ENCODE data around the gene IZUMO4. TPM values are rescaled to one million over a fixed set of nuclear protein-coding genes. Genes with fewer than 3 reads are reported as not detected.

IZUMO4 gene
- total RNA-seq, 1 donor from 2014 or later = 5.8 TPM

DNA sequence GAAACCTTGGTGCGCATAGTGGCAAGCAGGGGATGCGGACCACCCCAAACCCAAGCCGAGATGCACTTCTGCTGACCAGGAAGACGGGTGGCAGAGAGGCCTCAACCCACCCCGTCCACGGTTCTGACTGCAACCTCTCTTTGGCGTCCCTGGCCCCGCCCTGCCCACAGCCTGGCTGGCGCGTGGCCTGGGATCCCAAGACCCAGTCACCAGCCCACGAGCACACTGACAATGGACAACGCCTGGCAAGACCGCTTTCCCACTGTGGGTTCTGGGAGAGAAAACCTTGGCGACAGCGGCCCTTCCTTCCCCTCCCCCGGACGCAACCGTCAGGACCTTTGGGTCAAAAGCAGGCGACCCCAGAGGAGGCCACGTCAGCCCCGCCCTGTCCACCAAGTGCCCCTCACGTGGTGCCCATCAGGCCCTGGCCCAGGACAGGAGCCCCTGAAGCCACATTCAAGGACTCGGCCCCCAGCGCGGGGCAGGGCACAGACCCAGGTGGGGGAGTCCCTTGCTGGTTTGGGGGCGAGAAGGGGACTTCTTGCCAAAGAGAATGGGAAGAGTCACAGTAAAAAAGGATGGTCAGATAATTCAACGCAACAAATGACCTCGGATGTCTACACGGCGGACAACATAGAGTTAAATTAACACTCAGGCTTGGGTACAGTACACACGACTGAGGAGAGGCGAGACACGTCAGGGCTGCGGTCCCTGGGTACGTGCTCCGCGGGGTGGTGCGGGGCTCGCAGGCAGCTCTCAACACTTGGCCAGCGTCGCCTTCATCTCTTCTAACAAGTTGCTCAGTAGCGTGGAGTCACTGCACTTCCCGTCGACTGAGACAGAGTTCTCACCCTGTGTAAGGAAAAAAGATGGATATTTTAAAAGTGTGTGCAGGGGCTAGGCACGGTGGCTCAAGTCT, 5.0 kb downstream of the IZUMO4 start:
- Mint-ChIP-seq H3K27me3 (ENCODE audit: low read depth, unreplicated experiment) (no peaks in the 10 kb centered on the region), H3K4me1 (ENCODE audit: low read depth, unreplicated experiment) (no peaks in the 10 kb centered on the region), H3K27ac (ENCODE audit: unreplicated experiment) (peak overlapping the region; percentile 72), H3K9me3 (ENCODE audit: unreplicated experiment) (no peaks in the 10 kb centered on the region), H3K36me3 (ENCODE audit: low read depth, unreplicated experiment) (peaks cover 22% of the 10 kb centered on the region), H3K4me3 (ENCODE audit: unreplicated experiment) (peak overlapping the region; percentile 27)
- Histone ChIP-seq H3K27ac (ENCODE audit: low read depth, low read length) (no peak overlapping the region), H3K79me2 (ENCODE audit: insufficient read depth, low read length) (peaks cover 35% of the 10 kb centered on the region), H4K20me1 (ENCODE audit: insufficient read depth, low read length) (peaks cover 71% of the 10 kb centered on the region), H3K4me3 (ENCODE audit: insufficient read depth, low read depth, low read length) (no peak overlapping the region), H3K36me3 (ENCODE audit: insufficient read depth, low read length) (peaks cover 7% of the 10 kb centered on the region), H2AFZ (ENCODE audit: low read depth, low read length) (no peak overlapping the region), H3K9ac (ENCODE audit: low read length) (no peak overlapping the region), H3K4me2 (ENCODE audit: low read length) (no peak overlapping the region), H3K9me3 (ENCODE audit: insufficient read depth, low read depth, low read length) (no peaks in the 10 kb centered on the region), H3K4me1 (ENCODE audit: insufficient read depth, low read length) (no peaks in the 10 kb centered on the region), H3K27me3 (ENCODE audit: insufficient read depth, low read length) (no peaks in the 10 kb centered on the region)
- no peak for DNase-seq (ENCODE audit: low read depth)
- TF ChIP-seq, protein P1, sequence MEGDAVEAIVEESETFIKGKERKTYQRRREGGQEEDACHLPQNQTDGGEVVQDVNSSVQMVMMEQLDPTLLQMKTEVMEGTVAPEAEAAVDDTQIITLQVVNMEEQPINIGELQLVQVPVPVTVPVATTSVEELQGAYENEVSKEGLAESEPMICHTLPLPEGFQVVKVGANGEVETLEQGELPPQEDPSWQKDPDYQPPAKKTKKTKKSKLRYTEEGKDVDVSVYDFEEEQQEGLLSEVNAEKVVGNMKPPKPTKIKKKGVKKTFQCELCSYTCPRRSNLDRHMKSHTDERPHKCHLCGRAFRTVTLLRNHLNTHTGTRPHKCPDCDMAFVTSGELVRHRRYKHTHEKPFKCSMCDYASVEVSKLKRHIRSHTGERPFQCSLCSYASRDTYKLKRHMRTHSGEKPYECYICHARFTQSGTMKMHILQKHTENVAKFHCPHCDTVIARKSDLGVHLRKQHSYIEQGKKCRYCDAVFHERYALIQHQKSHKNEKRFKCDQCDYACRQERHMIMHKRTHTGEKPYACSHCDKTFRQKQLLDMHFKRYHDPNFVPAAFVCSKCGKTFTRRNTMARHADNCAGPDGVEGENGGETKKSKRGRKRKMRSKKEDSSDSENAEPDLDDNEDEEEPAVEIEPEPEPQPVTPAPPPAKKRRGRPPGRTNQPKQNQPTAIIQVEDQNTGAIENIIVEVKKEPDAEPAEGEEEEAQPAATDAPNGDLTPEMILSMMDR (IDR thresholded peaks at IDR 0.05; ENCODE audit: insufficient read depth, low read depth, low read length) = no peak
- no peak for TF ChIP-seq EZH2 (IDR thresholded peaks at IDR 0.05; ENCODE audit: insufficient read depth, low read length)
- FAIRE-seq = no peak

DNA sequence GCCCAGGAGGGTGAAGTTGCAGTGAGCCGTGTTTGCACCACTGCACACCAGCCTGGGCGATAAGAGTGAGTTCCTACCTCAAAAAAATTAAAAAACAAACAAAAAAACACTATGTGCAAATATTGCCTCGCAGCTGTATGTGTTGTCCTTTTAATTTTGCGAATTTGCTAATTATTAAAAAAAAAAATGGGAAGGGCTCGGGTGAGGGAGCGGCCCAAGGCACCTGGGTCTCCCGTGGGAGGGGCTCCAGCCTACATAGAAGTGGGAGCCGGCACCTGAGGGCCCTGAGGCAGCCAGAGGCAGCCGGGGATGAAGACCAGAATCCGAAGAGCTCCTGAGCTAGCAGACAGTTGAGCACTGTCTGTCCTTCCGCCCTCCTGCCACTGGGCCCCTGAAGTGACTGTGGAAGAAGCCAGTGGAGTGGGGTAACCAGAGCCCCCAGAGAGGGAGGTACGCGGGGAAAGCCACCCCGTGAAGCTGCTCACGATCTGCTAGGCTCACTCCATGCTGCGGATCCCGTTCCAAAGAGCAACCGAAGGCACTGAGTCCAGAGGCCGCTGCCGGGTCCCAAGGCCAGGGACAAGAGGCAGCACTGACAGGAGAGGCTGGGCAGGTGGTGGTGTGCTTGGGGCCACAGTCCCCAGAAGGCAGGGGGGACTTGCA, 6.5 kb downstream of the IZUMO4 start:
- no peaks in the 10 kb centered on the region for H3K27me3 ChIP-seq (ENCODE audit: insufficient read depth, low read length)
- no peaks in the 10 kb centered on the region for H3K9me3 Mint-ChIP-seq (ENCODE audit: unreplicated experiment)
- H3K4me3 Mint-ChIP-seq (ENCODE audit: unreplicated experiment) = no peak overlapping the region
- H3K4me1 Mint-ChIP-seq (ENCODE audit: low read depth, unreplicated experiment) = no peaks in the 10 kb centered on the region
- H3K27ac ChIP-seq (ENCODE audit: low read depth, low read length) = no peak overlapping the region
- DNase-seq (ENCODE audit: low read depth) = no peak
- H3K9me3 ChIP-seq (ENCODE audit: insufficient read depth, low read depth, low read length) = no peaks in the 10 kb centered on the region
- H3K4me3 ChIP-seq (ENCODE audit: insufficient read depth, low read depth, low read length) = no peak overlapping the region
- no peaks in the 10 kb centered on the region for H3K4me1 ChIP-seq (ENCODE audit: insufficient read depth, low read length)
- FAIRE-seq = no peak
- H2AFZ ChIP-seq (ENCODE audit: low read depth, low read length) = no peak overlapping the region
- no peak overlapping the region for H3K9ac ChIP-seq (ENCODE audit: low read length)
- H3K27me3 Mint-ChIP-seq (ENCODE audit: low read depth, unreplicated experiment) = no peaks in the 10 kb centered on the region
- H3K36me3 Mint-ChIP-seq (ENCODE audit: low read depth, unreplicated experiment) = peaks cover 29% of the 10 kb centered on the region
- H3K36me3 ChIP-seq (ENCODE audit: insufficient read depth, low read length) = peaks cover 17% of the 10 kb centered on the region
- TF ChIP-seq, protein P1 (IDR thresholded peaks at IDR 0.05; ENCODE audit: insufficient read depth, low read depth, low read length) = no peak
- TF ChIP-seq EZH2 (IDR thresholded peaks at IDR 0.05; ENCODE audit: insufficient read depth, low read length) = no peak
- H3K4me2 ChIP-seq (ENCODE audit: low read length) = no peak overlapping the region
- no peak overlapping the region for H3K27ac Mint-ChIP-seq (ENCODE audit: unreplicated experiment)
- peaks cover 35% of the 10 kb centered on the region for H3K79me2 ChIP-seq (ENCODE audit: insufficient read depth, low read length)
- H4K20me1 ChIP-seq (ENCODE audit: insufficient read depth, low read length) = peaks cover 76% of the 10 kb centered on the region

All from astrocyte (in vitro differentiated cells and primary cell).